ENCODE measurements around the gene AP1B1. TPM values are rescaled to one million over a fixed set of nuclear protein-coding genes. Genes with fewer than 3 reads are reported as not detected.

AP1B1 gene
- polyA plus RNA-seq, 1 donor from 2014 or later, result 43.8 TPM

DNA sequence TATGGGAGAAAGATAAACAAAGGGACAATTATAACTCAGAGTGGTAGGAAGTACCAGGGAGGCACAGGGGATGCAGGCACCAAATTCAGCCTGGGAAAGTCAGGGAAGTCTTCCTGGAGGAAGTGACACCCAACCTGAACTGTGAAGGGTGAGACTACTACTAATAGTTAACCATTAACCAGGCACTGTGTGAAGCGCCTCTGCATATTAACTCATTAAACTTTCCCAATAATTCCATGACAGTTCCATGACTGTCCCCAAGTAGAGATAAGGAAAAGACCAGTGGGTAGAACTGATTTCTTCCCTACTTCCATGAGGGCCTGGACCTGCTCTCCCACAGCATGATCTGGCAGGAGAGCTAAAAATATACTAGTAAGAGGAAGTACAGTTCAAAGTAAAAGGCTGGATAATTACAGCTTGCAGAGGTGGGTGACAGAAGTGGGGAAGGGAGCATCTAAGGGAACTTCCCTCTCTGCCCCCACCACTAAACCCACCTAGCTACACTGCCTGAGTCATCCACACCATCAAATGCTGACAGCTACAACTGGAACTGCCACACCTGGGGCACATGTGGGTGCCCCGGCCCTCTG, 4.7 kb upstream of the AP1B1 start:
- Histone ChIP-seq H3K9me2 (ENCODE audit: insufficient read depth, low read length) (no peaks in the 10 kb centered on the region), H3K27me3 (ENCODE audit: insufficient read depth, low read depth, low read length) (no peaks in the 10 kb centered on the region), H3K9ac (ENCODE audit: low read length) (no peak overlapping the region), H3K27ac (ENCODE audit: low read length) (no peak overlapping the region), H3F3A (ENCODE audit: insufficient read depth, low read length, poor library complexity, severe bottlenecking) (no peaks in the 10 kb centered on the region), H3K79me2 (replicated peaks; ENCODE audit: insufficient read depth, low read length) (peaks cover under 1% of the 10 kb centered on the region), H4K20me1 (ENCODE audit: insufficient read depth) (no peaks in the 10 kb centered on the region), H3K4me3 (ENCODE audit: low read length) (no peak overlapping the region), H2AFZ (ENCODE audit: low read depth, low read length) (no peak overlapping the region), H3K9me3 (ENCODE audit: low read length) (no peaks in the 10 kb centered on the region), H3K36me3 (ENCODE audit: insufficient read depth, low read length) (no peaks in the 10 kb centered on the region), H3K4me2 (ENCODE audit: low read length) (no peak overlapping the region)
- TF ChIP-seq EP300 (conservative IDR thresholded peaks at IDR 0.05; ENCODE audit: poor library complexity, severe bottlenecking) (no peak), MXI1 (conservative IDR thresholded peaks at IDR 0.05; ENCODE audit: poor library complexity, severe bottlenecking) (no peak), RAD21 (conservative IDR thresholded peaks at IDR 0.05) (no peak), SMC3 (conservative IDR thresholded peaks at IDR 0.05; ENCODE audit: poor library complexity) (no peak), TAF1 (IDR thresholded peaks at IDR 0.05; ENCODE audit: low read depth) (no peak), EZH2 (IDR thresholded peaks at IDR 0.05; ENCODE audit: borderline replicate concordance, insufficient read depth, low read length, poor library complexity, severe bottlenecking) (no peak), POLR2AphosphoS5 (IDR thresholded peaks at IDR 0.05) (no peak)
- TF ChIP-seq, protein P1, sequence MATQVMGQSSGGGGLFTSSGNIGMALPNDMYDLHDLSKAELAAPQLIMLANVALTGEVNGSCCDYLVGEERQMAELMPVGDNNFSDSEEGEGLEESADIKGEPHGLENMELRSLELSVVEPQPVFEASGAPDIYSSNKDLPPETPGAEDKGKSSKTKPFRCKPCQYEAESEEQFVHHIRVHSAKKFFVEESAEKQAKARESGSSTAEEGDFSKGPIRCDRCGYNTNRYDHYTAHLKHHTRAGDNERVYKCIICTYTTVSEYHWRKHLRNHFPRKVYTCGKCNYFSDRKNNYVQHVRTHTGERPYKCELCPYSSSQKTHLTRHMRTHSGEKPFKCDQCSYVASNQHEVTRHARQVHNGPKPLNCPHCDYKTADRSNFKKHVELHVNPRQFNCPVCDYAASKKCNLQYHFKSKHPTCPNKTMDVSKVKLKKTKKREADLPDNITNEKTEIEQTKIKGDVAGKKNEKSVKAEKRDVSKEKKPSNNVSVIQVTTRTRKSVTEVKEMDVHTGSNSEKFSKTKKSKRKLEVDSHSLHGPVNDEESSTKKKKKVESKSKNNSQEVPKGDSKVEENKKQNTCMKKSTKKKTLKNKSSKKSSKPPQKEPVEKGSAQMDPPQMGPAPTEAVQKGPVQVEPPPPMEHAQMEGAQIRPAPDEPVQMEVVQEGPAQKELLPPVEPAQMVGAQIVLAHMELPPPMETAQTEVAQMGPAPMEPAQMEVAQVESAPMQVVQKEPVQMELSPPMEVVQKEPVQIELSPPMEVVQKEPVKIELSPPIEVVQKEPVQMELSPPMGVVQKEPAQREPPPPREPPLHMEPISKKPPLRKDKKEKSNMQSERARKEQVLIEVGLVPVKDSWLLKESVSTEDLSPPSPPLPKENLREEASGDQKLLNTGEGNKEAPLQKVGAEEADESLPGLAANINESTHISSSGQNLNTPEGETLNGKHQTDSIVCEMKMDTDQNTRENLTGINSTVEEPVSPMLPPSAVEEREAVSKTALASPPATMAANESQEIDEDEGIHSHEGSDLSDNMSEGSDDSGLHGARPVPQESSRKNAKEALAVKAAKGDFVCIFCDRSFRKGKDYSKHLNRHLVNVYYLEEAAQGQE (IDR thresholded peaks at IDR 0.05; ENCODE audit: borderline replicate concordance), result no peak
- TF ChIP-seq, protein P2, sequence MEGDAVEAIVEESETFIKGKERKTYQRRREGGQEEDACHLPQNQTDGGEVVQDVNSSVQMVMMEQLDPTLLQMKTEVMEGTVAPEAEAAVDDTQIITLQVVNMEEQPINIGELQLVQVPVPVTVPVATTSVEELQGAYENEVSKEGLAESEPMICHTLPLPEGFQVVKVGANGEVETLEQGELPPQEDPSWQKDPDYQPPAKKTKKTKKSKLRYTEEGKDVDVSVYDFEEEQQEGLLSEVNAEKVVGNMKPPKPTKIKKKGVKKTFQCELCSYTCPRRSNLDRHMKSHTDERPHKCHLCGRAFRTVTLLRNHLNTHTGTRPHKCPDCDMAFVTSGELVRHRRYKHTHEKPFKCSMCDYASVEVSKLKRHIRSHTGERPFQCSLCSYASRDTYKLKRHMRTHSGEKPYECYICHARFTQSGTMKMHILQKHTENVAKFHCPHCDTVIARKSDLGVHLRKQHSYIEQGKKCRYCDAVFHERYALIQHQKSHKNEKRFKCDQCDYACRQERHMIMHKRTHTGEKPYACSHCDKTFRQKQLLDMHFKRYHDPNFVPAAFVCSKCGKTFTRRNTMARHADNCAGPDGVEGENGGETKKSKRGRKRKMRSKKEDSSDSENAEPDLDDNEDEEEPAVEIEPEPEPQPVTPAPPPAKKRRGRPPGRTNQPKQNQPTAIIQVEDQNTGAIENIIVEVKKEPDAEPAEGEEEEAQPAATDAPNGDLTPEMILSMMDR (IDR thresholded peaks at IDR 0.05; ENCODE audit: poor library complexity, severe bottlenecking), result no peak

DNA sequence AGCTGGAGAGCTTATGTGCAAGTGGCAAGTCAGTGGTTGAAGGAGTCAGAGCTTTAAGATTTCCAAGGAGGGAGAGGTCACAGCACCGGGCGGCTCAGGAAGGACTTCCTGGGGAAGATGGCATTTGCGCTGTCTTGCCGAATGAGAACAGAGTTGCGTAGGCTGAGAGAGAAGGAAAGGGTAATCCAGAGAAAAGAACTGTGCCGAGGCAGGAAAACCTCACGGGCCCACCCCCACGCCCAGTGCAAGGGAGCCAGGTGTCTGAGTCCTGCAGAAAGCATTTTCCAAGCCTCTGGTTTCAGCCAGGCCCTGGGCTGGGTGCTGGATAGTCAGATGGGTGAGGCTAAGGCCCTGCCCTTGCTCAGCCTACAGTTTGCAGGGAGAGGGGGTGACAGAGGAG, 3.2 kb upstream of the AP1B1 start:
- H3K27me3 ChIP-seq (ENCODE audit: insufficient read depth, low read depth, low read length), result no peaks in the 10 kb centered on the region
- no peaks in the 10 kb centered on the region for H4K20me1 ChIP-seq (ENCODE audit: insufficient read depth)
- no peaks in the 10 kb centered on the region for H3F3A ChIP-seq (ENCODE audit: insufficient read depth, low read length, poor library complexity, severe bottlenecking)
- peaks cover 14% of the 10 kb centered on the region for H3K79me2 ChIP-seq (replicated peaks; ENCODE audit: insufficient read depth, low read length)
- H3K27ac ChIP-seq (ENCODE audit: low read length), result no peak overlapping the region
- no peaks in the 10 kb centered on the region for H3K9me3 ChIP-seq (ENCODE audit: low read length)
- no peak for TF ChIP-seq MXI1 (conservative IDR thresholded peaks at IDR 0.05; ENCODE audit: poor library complexity, severe bottlenecking)
- TF ChIP-seq RAD21 (conservative IDR thresholded peaks at IDR 0.05), result no peak
- TF ChIP-seq SMC3 (conservative IDR thresholded peaks at IDR 0.05; ENCODE audit: poor library complexity), result no peak
- no peak for TF ChIP-seq TAF1 (IDR thresholded peaks at IDR 0.05; ENCODE audit: low read depth)
- TF ChIP-seq POLR2AphosphoS5 (IDR thresholded peaks at IDR 0.05), result no peak
- H2AFZ ChIP-seq (ENCODE audit: low read depth, low read length), result no peak overlapping the region
- no peak overlapping the region for H3K4me3 ChIP-seq (ENCODE audit: low read length)
- H3K4me2 ChIP-seq (ENCODE audit: low read length), result no peak overlapping the region
- no peak overlapping the region for H3K9ac ChIP-seq (ENCODE audit: low read length)
- no peaks in the 10 kb centered on the region for H3K9me2 ChIP-seq (ENCODE audit: insufficient read depth, low read length)
- H3K36me3 ChIP-seq (ENCODE audit: insufficient read depth, low read length), result no peaks in the 10 kb centered on the region
